PFSK-1 (cell line): Measurements from ENCODE around the gene TOMM34.

Source experiments
- FOXP2 ChIP-seq: optimal IDR thresholded peaks from 2 replicates; pipeline ENCODE3; 2011; ENCODE audit warnings: borderline replicate concordance, control low read depth, inconsistent platforms; ENCODE audit not compliant: insufficient read depth; ENCODE audit errors: extremely low read length, extremely low read depth
- POLR2AphosphoS5 ChIP-seq: IDR thresholded peaks from 2 replicates; pipeline ENCODE4 v1.6.1; 2012; ENCODE audit warnings: low read depth, mild to moderate bottlenecking, control low read depth, low read length, moderate library complexity
- REST ChIP-seq, 2 experiments: IDR thresholded peaks; 2 replicates each; pipeline versions ENCODE4 v1.6.1 to v1.8.0; 2011 to 2012; ENCODE audit warnings: low read depth in 2 of 2, low read length in 2 of 2, control low read depth in 1 of 2, inconsistent platforms in 1 of 2, mild to moderate bottlenecking in 1 of 2, moderate library complexity in 1 of 2; ENCODE audit not compliant: insufficient read depth in 1 of 2
- SIN3A ChIP-seq: IDR thresholded peaks from 2 replicates; pipeline ENCODE4 v1.6.1; 2012; ENCODE audit warnings: mild to moderate bottlenecking, low read length, moderate library complexity, borderline replicate concordance; ENCODE audit not compliant: insufficient read depth
- TAF1 ChIP-seq: IDR thresholded peaks from 2 replicates; pipeline ENCODE4 v1.6.1; 2012; ENCODE audit warnings: low read length, control low read depth, borderline replicate concordance; ENCODE audit not compliant: insufficient read depth

TOMM34 gene

GRCh38 chr20:44962483-44962882 lies 2.3 kb upstream of the TOMM34 start:
- TF ChIP-seq TAF1, result no peak
- TF ChIP-seq SIN3A, result no peak
- no peak for TF ChIP-seq FOXP2
- TF ChIP-seq REST (IDR thresholded peaks at IDR 0.05; ENCODE audit: insufficient read depth in 1 of 2, low read depth in 2 of 2, low read length in 2 of 2), result no peak
- TF ChIP-seq POLR2AphosphoS5, result no peak

GRCh38 chr20:44961870-44962267 lies 1.7 kb upstream of the TOMM34 start:
- no peak for TF ChIP-seq POLR2AphosphoS5
- no peak for TF ChIP-seq SIN3A
- no peak for TF ChIP-seq FOXP2
- TF ChIP-seq REST (IDR thresholded peaks at IDR 0.05; ENCODE audit: insufficient read depth in 1 of 2, low read depth in 2 of 2, low read length in 2 of 2), result no peak

GRCh38 chr20:44961011-44961869 lies 1.0 kb upstream of the TOMM34 start:
- no peak for TF ChIP-seq POLR2AphosphoS5
- TF ChIP-seq SIN3A, result no peak
- no peak for TF ChIP-seq TAF1
- no peak for TF ChIP-seq REST (IDR thresholded peaks at IDR 0.05; ENCODE audit: insufficient read depth in 1 of 2, low read depth in 2 of 2, low read length in 2 of 2)

- TF ChIP-seq SIN3A, result no peak
- TF ChIP-seq FOXP2, result no peak
- TF ChIP-seq POLR2AphosphoS5, result no peak
- no peak for TF ChIP-seq REST (IDR thresholded peaks at IDR 0.05; ENCODE audit: insufficient read depth in 1 of 2, low read depth in 2 of 2, low read length in 2 of 2)
- no peak for TF ChIP-seq TAF1
Measured at GRCh38 chr20:44959638-44960102, 527 bp downstream of the TOMM34 start.
